HG03469 (cell line): ENCODE data around the gene PRR19.

Source experiments
- ATAC-seq: cut with Tn5 transposase; IDR thresholded peaks from one replicate; pipeline ENCODE4 v1.9.1; 2021; ENCODE audit warnings: mild to moderate bottlenecking, moderate library complexity, moderate number of reproducible peaks; ENCODE audit not compliant: unreplicated experiment

PRR19 gene

GRCh38 chr19:42292963-42293362 lies 9.0 kb upstream of the PRR19 start:
- ATAC-seq: no peak

- ATAC-seq: no peak
Observed at GRCh38 chr19:42293540-42293939, 8.4 kb upstream of the PRR19 start.

- no peak for ATAC-seq
Observed at GRCh38 chr19:42293948-42294347, 8.0 kb upstream of the PRR19 start.

- no peak for ATAC-seq
Observed at GRCh38 chr19:42294471-42295137, 7.3 kb upstream of the PRR19 start.

- ATAC-seq: no peak
Observed at GRCh38 chr19:42295342-42295741, 6.6 kb upstream of the PRR19 start.

GRCh38 chr19:42295831-42296525 lies 6.0 kb upstream of the PRR19 start:
- ATAC-seq: no peak

GRCh38 chr19:42297039-42297438 lies 4.9 kb upstream of the PRR19 start:
- no peak for ATAC-seq

GRCh38 chr19:42303101-42303464 lies 1.2 kb downstream of the PRR19 start:
- no peak for ATAC-seq

- no peak for ATAC-seq
Observed at GRCh38 chr19:42303876-42304275, 1.9 kb downstream of the PRR19 start.

GRCh38 chr19:42306646-42307045 lies 4.7 kb downstream of the PRR19 start:
- ATAC-seq: no peak

GRCh38 chr19:42309686-42310085 lies 7.8 kb downstream of the PRR19 start:
- no peak for ATAC-seq

- ATAC-seq: no peak
Observed at GRCh38 chr19:42311657-42312056, 9.7 kb downstream of the PRR19 start.

GRCh38 chr19:42312370-42312769 lies 10.4 kb downstream of the PRR19 start:
- ATAC-seq: no peak

GRCh38 chr19:42313096-42313839 lies 11.3 kb downstream of the PRR19 start, which contains the start of gene TMEM145:
TSS of gene TMEM145 (plus strand) at chr19:42313309. CDS start at chr19:42313377, 68 bp downstream.
- ATAC-seq: no peak

GRCh38 chr19:42313840-42314755 lies 12.2 kb downstream of the PRR19 start:
- ATAC-seq: no peak

GRCh38 chr19:42315024-42315423 lies 13.1 kb downstream of the PRR19 start:
- ATAC-seq: no peak

- ATAC-seq: no peak
Observed at GRCh38 chr19:42316223-42317211, 14.6 kb downstream of the PRR19 start.

GRCh38 chr19:42317535-42317934 lies 15.6 kb downstream of the PRR19 start:
- no peak for ATAC-seq

GRCh38 chr19:42322305-42322704 lies 20.4 kb downstream of the PRR19 start:
- ATAC-seq: no peak

- ATAC-seq: no peak
Observed at GRCh38 chr19:42323473-42323851, 21.5 kb downstream of the PRR19 start.
